ENCODE results near the gene GPR37. TPM values are rescaled to one million over a fixed set of nuclear protein-coding genes. Genes with fewer than 3 reads are reported as not detected.

Gene GPR37
- total RNA-seq, 1 experiment from 2014 or later: 7.5 TPM

DNA sequence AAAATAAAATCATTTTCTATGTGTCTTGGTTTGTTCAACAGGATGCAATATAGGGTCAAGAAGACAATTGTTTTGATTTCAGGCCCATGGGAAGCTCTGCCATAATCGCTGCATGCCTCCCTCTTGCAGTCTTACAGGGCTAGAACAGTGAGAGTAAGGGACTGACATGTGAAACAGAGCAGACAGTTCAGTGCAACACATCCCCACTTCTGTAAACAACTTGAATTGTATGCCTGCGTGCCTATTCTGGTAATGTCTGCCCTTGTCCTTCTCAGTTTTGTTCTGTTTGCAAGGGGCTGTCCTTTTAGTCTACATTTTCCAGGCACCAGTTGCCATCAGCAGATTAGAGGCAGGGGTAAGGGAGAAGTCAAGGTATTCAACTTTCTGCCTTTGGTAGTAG, 34.8 kb upstream of the GPR37 start:
- H3K4me3 Mint-ChIP-seq (ENCODE audit: low read depth, unreplicated experiment): no peak overlapping the region
- no peaks in the 10 kb centered on the region for H3K27me3 Mint-ChIP-seq (ENCODE audit: unreplicated experiment)
- DNase-seq: no peak
- BruUV-seq (replicated peaks): no TSS peak
- CTCF ChIA-PET: no interaction called here
- H3K4me1 Mint-ChIP-seq (ENCODE audit: low read depth, unreplicated experiment): no peaks in the 10 kb centered on the region
- no peak overlapping the region for H3K27ac Mint-ChIP-seq (ENCODE audit: unreplicated experiment)
- H3K9me3 Mint-ChIP-seq (ENCODE audit: low read depth, unreplicated experiment): peaks cover 3% of the 10 kb centered on the region
- H3K36me3 Mint-ChIP-seq (ENCODE audit: insufficient read depth, unreplicated experiment): no peaks in the 10 kb centered on the region
- intact Hi-C loops (cut with micrococcal nuclease; ENCODE audit: unreplicated experiment): no loop called here
- TF ChIP-seq, protein P1, sequence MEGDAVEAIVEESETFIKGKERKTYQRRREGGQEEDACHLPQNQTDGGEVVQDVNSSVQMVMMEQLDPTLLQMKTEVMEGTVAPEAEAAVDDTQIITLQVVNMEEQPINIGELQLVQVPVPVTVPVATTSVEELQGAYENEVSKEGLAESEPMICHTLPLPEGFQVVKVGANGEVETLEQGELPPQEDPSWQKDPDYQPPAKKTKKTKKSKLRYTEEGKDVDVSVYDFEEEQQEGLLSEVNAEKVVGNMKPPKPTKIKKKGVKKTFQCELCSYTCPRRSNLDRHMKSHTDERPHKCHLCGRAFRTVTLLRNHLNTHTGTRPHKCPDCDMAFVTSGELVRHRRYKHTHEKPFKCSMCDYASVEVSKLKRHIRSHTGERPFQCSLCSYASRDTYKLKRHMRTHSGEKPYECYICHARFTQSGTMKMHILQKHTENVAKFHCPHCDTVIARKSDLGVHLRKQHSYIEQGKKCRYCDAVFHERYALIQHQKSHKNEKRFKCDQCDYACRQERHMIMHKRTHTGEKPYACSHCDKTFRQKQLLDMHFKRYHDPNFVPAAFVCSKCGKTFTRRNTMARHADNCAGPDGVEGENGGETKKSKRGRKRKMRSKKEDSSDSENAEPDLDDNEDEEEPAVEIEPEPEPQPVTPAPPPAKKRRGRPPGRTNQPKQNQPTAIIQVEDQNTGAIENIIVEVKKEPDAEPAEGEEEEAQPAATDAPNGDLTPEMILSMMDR (IDR thresholded peaks at IDR 0.05; ENCODE audit: unreplicated experiment): no peak

DNA sequence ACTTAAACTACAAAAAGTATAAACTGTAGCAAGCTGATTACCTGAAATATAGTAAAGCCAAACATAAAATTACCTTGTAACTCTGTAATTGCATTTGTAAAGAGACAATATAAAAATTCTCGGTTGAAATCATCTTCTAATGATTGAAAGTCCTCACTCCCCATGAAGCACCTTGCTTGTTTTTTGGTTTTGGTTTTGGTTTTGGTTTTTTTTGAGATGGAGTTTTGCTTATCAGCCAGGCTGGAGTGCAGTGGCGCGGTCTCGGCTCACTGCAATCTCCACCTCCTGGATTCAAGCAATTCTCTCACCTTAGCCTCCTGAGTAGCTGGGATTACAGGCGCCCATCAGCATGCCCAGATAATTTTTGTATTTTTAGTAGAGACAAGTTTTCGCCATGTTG, 33.9 kb upstream of the GPR37 start:
- BruUV-seq (replicated peaks): no TSS peak
- H3K4me1 Mint-ChIP-seq (ENCODE audit: low read depth, unreplicated experiment): no peaks in the 10 kb centered on the region
- TF ChIP-seq, protein P1 (IDR thresholded peaks at IDR 0.05; ENCODE audit: unreplicated experiment): no peak
- no peaks in the 10 kb centered on the region for H3K36me3 Mint-ChIP-seq (ENCODE audit: insufficient read depth, unreplicated experiment)
- H3K27ac Mint-ChIP-seq (ENCODE audit: unreplicated experiment): no peak overlapping the region
- CTCF ChIA-PET: no interaction called here
- intact Hi-C loops (cut with micrococcal nuclease; ENCODE audit: unreplicated experiment): no loop called here
- no peak for DNase-seq
- no peaks in the 10 kb centered on the region for H3K27me3 Mint-ChIP-seq (ENCODE audit: unreplicated experiment)
- no peak overlapping the region for H3K4me3 Mint-ChIP-seq (ENCODE audit: low read depth, unreplicated experiment)
- peaks cover 3% of the 10 kb centered on the region for H3K9me3 Mint-ChIP-seq (ENCODE audit: low read depth, unreplicated experiment)

DNA sequence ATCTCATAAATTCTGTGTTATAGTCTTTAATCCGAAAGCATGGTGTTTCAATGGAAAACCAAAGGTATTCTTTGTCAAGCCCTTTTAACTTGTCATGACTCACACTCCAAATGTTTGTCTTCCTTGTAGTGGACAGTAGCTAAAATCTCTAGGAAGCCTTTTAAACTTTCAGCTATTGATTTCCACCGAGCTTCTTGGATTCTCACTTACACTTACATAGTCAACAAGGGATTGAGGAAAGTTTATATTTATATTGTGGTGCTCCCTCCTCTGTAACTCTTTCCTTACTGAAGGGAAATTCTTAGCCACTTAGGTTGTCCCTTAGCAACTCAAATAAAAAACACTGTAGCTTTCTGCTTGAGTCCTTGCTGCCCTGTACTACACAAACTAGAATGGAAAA, 31.2 kb upstream of the GPR37 start:
- Mint-ChIP-seq H3K27me3 (ENCODE audit: unreplicated experiment) (no peaks in the 10 kb centered on the region), H3K27ac (ENCODE audit: unreplicated experiment) (no peak overlapping the region), H3K4me3 (ENCODE audit: low read depth, unreplicated experiment) (no peak overlapping the region), H3K4me1 (ENCODE audit: low read depth, unreplicated experiment) (peaks cover 2% of the 10 kb centered on the region), H3K9me3 (ENCODE audit: low read depth, unreplicated experiment) (peaks cover 3% of the 10 kb centered on the region), H3K36me3 (ENCODE audit: insufficient read depth, unreplicated experiment) (no peaks in the 10 kb centered on the region)
- TF ChIP-seq, protein P1 (IDR thresholded peaks at IDR 0.05; ENCODE audit: unreplicated experiment): no peak
- DNase-seq: no peak
- intact Hi-C loops (cut with micrococcal nuclease; ENCODE audit: unreplicated experiment): no loop called here
- CTCF ChIA-PET: no interaction called here
- no TSS peak for BruUV-seq (replicated peaks)

DNA sequence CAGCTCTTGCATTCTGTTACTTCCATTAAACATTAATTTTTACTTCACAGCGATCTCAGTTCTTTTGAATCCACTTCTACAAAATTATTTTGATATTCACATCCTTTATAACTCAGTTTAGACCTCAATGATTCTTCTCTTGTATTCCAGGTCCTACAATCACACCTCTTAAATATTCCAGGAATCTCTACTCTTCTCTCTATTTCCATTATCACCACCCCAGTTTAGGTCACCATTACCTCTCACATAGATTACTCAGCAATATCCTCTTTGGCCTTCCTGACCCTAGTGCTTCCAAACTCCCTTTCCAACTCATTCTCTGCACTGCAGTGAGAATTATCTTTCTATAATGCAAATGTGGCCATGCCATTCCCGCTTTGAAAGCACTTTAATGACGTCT, 27.1 kb upstream of the GPR37 start:
- Mint-ChIP-seq H3K4me1 (ENCODE audit: low read depth, unreplicated experiment) (peaks cover 12% of the 10 kb centered on the region), H3K27me3 (ENCODE audit: unreplicated experiment) (no peaks in the 10 kb centered on the region), H3K36me3 (ENCODE audit: insufficient read depth, unreplicated experiment) (no peaks in the 10 kb centered on the region), H3K4me3 (ENCODE audit: low read depth, unreplicated experiment) (no peak overlapping the region), H3K27ac (ENCODE audit: unreplicated experiment) (no peak overlapping the region), H3K9me3 (ENCODE audit: low read depth, unreplicated experiment) (peaks cover 3% of the 10 kb centered on the region)
- no TSS peak for BruUV-seq (replicated peaks)
- intact Hi-C loops (cut with micrococcal nuclease; ENCODE audit: unreplicated experiment): no loop called here
- DNase-seq: no peak
- TF ChIP-seq, protein P1 (IDR thresholded peaks at IDR 0.05; ENCODE audit: unreplicated experiment): no peak
- CTCF ChIA-PET: no interaction called here

DNA sequence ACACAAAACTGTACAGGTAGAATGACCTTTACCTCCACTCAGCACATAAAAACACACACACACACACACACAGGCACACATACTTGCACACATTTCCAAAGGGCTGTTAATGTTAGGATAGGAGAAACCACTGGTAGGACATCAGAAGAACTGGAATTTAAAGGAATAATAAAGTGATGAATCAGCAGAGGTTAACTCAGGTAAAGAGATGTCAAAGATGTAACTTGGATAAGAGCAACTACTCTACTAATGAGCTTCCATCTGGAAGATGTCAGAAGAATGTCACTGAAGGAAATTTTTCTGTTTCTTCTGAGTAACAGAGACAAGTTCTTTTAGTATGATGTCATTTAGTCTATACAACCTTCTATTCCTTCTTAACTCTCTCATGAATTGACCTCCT, 26.4 kb upstream of the GPR37 start:
- no peaks in the 10 kb centered on the region for H3K27me3 Mint-ChIP-seq (ENCODE audit: unreplicated experiment)
- BruUV-seq (replicated peaks): no TSS peak
- peaks cover 3% of the 10 kb centered on the region for H3K9me3 Mint-ChIP-seq (ENCODE audit: low read depth, unreplicated experiment)
- intact Hi-C loops (cut with micrococcal nuclease; ENCODE audit: unreplicated experiment): no loop called here
- TF ChIP-seq, protein P1 (IDR thresholded peaks at IDR 0.05; ENCODE audit: unreplicated experiment): no peak
- H3K4me1 Mint-ChIP-seq (ENCODE audit: low read depth, unreplicated experiment): peaks cover 12% of the 10 kb centered on the region
- H3K36me3 Mint-ChIP-seq (ENCODE audit: insufficient read depth, unreplicated experiment): no peaks in the 10 kb centered on the region
- H3K4me3 Mint-ChIP-seq (ENCODE audit: low read depth, unreplicated experiment): no peak overlapping the region
- H3K27ac Mint-ChIP-seq (ENCODE audit: unreplicated experiment): no peak overlapping the region
- no peak for DNase-seq
- CTCF ChIA-PET: no interaction called here
